Measurements from ENCODE around the gene CCL5.

GRCh38 chr17:35914354-35914753 lies 34.2 kb upstream of the CCL5 start:
- no peak for TF ChIP-seq CTCF (IDR thresholded peaks at IDR 0.05; ENCODE audit: insufficient read depth, low read length)
- TF ChIP-seq POLR2AphosphoS5 (IDR thresholded peaks at IDR 0.05; ENCODE audit: low read depth): no peak
- no peak for TF ChIP-seq REST (IDR thresholded peaks at IDR 0.05; ENCODE audit: insufficient replicate concordance, low read depth)
- no peak for TF ChIP-seq SPI1 (IDR thresholded peaks at IDR 0.05; ENCODE audit: borderline replicate concordance, low read depth)
- TF ChIP-seq GABPA (IDR thresholded peaks at IDR 0.05; ENCODE audit: low read depth): no peak
